ENCODE data around the gene APOO.

APOO gene

GRCh38 chrX:23907498-23908218 lies at the start of gene APOO, which contains the start of gene CXorf58:
TSS of gene APOO (minus strand) at chrX:23907938. CDS start at chrX:23907702, 236 bp downstream.
TSS of gene CXorf58 (plus strand) at chrX:23908006. CDS start at chrX:23910303, 2,297 bp downstream.
- DNase-seq (ENCODE audit: low spot score): peak; percentile 94

GRCh38 chrX:23954396-23954795 lies 46.7 kb upstream of the APOO start:
- peak; percentile 25 for DNase-seq (ENCODE audit: low spot score)

GRCh38 chrX:23953908-23954269 lies 46.2 kb upstream of the APOO start:
- no peak for DNase-seq (ENCODE audit: low spot score)

- no peak for DNase-seq (ENCODE audit: low spot score)
These were observed 45.5 kb upstream of the APOO start for GRCh38 chrX:23952984-23953907.

- DNase-seq (ENCODE audit: low spot score): no peak
These were observed 44.7 kb upstream of the APOO start for GRCh38 chrX:23952391-23952790.

GRCh38 chrX:23945206-23945605 lies 37.5 kb upstream of the APOO start:
- DNase-seq (ENCODE audit: low spot score): no peak

- DNase-seq (ENCODE audit: low spot score): no peak
These were observed 36.5 kb upstream of the APOO start for GRCh38 chrX:23944234-23944633.

GRCh38 chrX:23939203-23939602 lies 31.5 kb upstream of the APOO start:
- no peak for DNase-seq (ENCODE audit: low spot score)

- DNase-seq (ENCODE audit: low spot score): no peak
These were observed 31.0 kb upstream of the APOO start for GRCh38 chrX:23938690-23939089.

- no peak for DNase-seq (ENCODE audit: low spot score)
These were observed 29.4 kb upstream of the APOO start for GRCh38 chrX:23937100-23937499.

- DNase-seq (ENCODE audit: low spot score): no peak
These were observed 28.4 kb upstream of the APOO start for GRCh38 chrX:23936180-23936579.

- no peak for DNase-seq (ENCODE audit: low spot score)
These were observed 27.4 kb upstream of the APOO start for GRCh38 chrX:23935106-23935505.

- DNase-seq (ENCODE audit: low spot score): no peak
These were observed 24.3 kb upstream of the APOO start for GRCh38 chrX:23932046-23932445.

GRCh38 chrX:23930894-23931604 lies 23.3 kb upstream of the APOO start:
- no peak for DNase-seq (ENCODE audit: low spot score)

GRCh38 chrX:23926015-23926414 lies 18.3 kb upstream of the APOO start:
- DNase-seq (ENCODE audit: low spot score): no peak

- DNase-seq (ENCODE audit: low spot score): no peak
These were observed 12.1 kb upstream of the APOO start for GRCh38 chrX:23919706-23920320.

GRCh38 chrX:23919148-23919547 lies 11.4 kb upstream of the APOO start:
- no peak for DNase-seq (ENCODE audit: low spot score)

- no peak for DNase-seq (ENCODE audit: low spot score)
These were observed 3.5 kb upstream of the APOO start for GRCh38 chrX:23911126-23911835.

- DNase-seq (ENCODE audit: low spot score): peak; percentile 28
These were observed 674 bp upstream of the APOO start for GRCh38 chrX:23908219-23909004.

GRCh38 chrX:23907111-23907497 lies 634 bp downstream of the APOO start:
- DNase-seq (ENCODE audit: low spot score): peak; percentile 27

- no peak for DNase-seq (ENCODE audit: low spot score)
These were observed 3.6 kb downstream of the APOO start for GRCh38 chrX:23904096-23904495.

Data from SW480 (cell line).